IMR-90 (cell line): Measurements from ENCODE around the gene OSTN.

Experiments used
- BHLHE40 ChIP-seq: fragments of 150-350 bp; IDR thresholded peaks from 2 replicates; pipeline ENCODE4 v1.6.1; 2016; ENCODE audit warnings: mild to moderate bottlenecking, low read depth, low read length
- CTCF ChIP-seq: conservative IDR thresholded peaks from 2 replicates; pipeline ENCODE4 v1.5.1; 2012; ENCODE audit warnings: mild to moderate bottlenecking, low read depth, low read length, improper control_type of control experiment
- MAFK ChIP-seq: IDR thresholded peaks from 2 replicates; pipeline ENCODE4 v1.6.1; 2012; ENCODE audit warnings: low read depth, low read length, improper control_type of control experiment
- SMC3 ChIP-seq: fragments of 150-350 bp; IDR thresholded peaks from 2 replicates; pipeline ENCODE4 v1.6.1; 2016; ENCODE audit warnings: low read depth, mild to moderate bottlenecking, antibody characterized with exemption, low read length, moderate library complexity

DNA sequence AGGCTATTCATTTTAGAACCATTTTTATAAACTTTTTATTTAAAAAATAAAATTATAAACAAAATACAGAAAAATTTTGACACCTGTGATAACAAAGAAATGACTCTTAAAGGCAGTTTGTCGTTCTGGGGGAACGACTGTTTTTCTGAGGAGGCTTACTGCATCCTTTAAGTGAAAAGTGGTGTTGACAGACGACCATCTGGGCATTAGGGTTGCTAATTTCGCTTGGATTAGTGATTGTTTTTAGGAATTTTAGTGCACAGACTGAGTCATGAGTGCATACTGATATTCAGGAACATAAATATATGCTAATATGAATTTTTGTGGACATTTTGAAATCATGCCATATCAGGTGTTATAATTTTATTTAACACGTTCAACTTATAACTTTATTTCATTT lies 28.5 kb downstream of the OSTN start:
- TF ChIP-seq SMC3 (no peak), BHLHE40 (no peak), CTCF (no peak), MAFK (no peak)
